ENCODE data around the gene RNF20.
"Not testable (repeated sequence)": the region's sequence is repeated elsewhere in the genome, so short reads cannot be mapped to it uniquely, and the experiment has no call there.

The RNF20 gene

DNA sequence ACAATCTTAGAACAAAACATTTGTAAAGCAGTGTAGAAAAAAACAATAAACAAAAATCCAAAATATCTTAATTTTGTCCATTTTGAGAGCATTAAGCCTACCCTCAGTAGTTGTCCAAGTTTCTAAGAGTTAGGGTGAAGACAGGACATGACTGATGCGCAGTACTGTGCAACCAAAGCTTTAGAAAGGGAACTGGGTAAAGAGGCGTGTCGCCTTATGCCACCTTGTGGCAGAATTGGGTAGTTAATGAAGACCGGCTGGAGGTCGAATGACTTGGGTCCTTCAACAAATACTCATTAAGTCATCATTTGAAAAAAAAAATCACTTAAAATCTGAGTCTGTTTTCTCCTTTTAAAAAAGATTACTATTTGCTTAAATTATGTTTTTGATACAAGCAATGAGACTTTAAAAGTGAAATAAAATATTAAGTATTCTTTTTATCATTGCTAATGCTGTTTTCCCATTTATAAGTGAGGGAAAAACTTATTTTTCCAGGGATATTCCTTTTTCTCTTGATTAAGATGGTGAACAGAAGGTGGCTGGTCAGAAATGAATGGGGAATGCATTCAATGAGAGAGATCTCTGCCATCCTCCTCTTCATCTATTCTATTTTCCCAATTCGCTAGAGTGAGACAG lies 3.5 kb upstream of the RNF20 start:
- Histone ChIP-seq H3K4me3 (ENCODE audit: low read length) (no peak overlapping the region), H3K27me3 (ENCODE audit: control insufficient read depth, insufficient read depth, low read length) (no peaks in the 10 kb centered on the region), H3K9me3 (ENCODE audit: control insufficient read depth, insufficient read depth, low read length) (no peaks in the 10 kb centered on the region), H3K36me3 (ENCODE audit: control insufficient read depth, insufficient read depth, low read length) (no peaks in the 10 kb centered on the region), H3K27ac (ENCODE audit: low read length) (no peak overlapping the region), H3K4me1 (ENCODE audit: control insufficient read depth, insufficient read depth, low read length) (no peaks in the 10 kb centered on the region)
- WGBS (ENCODE audit: insufficient coverage, insufficient read length), result no CpG with 5 or more reads among the region's 6 CpGs
- DNase-seq (ENCODE audit: low read depth, low spot score), result no peak

- no peak overlapping the region for H3K27ac ChIP-seq (ENCODE audit: low read length)
- no peaks in the 10 kb centered on the region; the same call in 1 of the 2 replicates for H3K36me3 ChIP-seq (ENCODE audit: control insufficient read depth, insufficient read depth, low read length)
- H3K9me3 ChIP-seq (ENCODE audit: control insufficient read depth, insufficient read depth, low read length), result no peaks in the 10 kb centered on the region
- no peak overlapping the region for H3K4me3 ChIP-seq (ENCODE audit: low read length)
- H3K27me3 ChIP-seq (ENCODE audit: control insufficient read depth, insufficient read depth, low read length), result no peaks in the 10 kb centered on the region
- H3K4me1 ChIP-seq (ENCODE audit: control insufficient read depth, insufficient read depth, low read length), result no peaks in the 10 kb centered on the region
- DNase-seq (ENCODE audit: low read depth, low spot score), result no peak
These were observed 2.7 kb downstream of the RNF20 start for GRCh38 chr9:101536351-101536750.

DNA sequence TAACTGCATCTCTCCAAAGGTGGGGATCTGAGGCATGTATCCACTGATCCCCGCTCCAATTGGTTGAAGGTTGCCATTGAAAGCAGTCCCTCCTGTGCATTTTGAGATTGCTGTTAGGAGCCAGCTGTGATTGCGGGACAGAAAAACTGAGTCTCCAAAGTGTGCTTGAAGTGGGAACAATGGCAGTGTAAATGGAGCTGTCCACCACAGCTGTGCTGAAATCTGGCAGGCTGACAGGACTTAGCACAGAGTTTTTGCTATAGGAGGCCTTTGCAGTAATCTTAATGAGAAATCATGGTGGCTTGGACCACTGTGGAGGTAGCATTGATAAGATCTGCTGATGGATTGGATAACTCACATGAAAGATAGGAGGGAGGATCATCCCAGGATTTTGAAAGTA lies 3.3 kb downstream of the RNF20 start:
- Histone ChIP-seq H3K27me3 (ENCODE audit: control insufficient read depth, insufficient read depth, low read length) (no peaks in the 10 kb centered on the region), H3K9me3 (ENCODE audit: control insufficient read depth, insufficient read depth, low read length) (no peaks in the 10 kb centered on the region), H3K27ac (ENCODE audit: low read length) (no peak overlapping the region), H3K4me3 (ENCODE audit: low read length) (no peak overlapping the region), H3K4me1 (ENCODE audit: control insufficient read depth, insufficient read depth, low read length) (no peaks in the 10 kb centered on the region), H3K36me3 (ENCODE audit: control insufficient read depth, insufficient read depth, low read length) (no peaks in the 10 kb centered on the region; the same call in 1 of the 2 replicates)
- no CpG with 5 or more reads among the region's 2 CpGs for WGBS (ENCODE audit: insufficient coverage, insufficient read length)
- DNase-seq (ENCODE audit: low read depth, low spot score), result no peak

DNA sequence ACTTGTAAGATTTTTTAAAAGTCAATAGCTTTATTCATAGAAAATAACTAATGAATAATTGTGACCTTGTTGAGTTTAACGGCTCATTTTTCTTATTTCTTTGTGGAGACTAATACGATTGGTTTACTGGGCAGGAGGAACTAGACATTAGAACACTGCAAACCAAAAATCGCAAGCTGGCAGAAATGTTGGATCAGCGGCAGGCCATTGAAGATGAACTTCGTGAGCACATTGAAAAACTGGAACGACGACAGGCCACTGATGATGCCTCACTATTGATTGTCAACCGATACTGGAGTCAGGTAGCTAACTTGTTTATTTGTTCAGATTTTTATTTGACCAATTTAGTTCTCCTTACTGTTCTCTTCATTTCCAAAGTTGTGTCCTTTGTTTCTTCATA lies 6.4 kb downstream of the RNF20 start:
- H3K9me3 ChIP-seq (ENCODE audit: control insufficient read depth, insufficient read depth, low read length), result no peaks in the 10 kb centered on the region
- peaks cover 4% of the 10 kb centered on the region; the same call in 1 of the 2 replicates for H3K36me3 ChIP-seq (ENCODE audit: control insufficient read depth, insufficient read depth, low read length)
- WGBS (ENCODE audit: insufficient coverage, insufficient read length), result no CpG with 5 or more reads among the region's 8 CpGs
- DNase-seq (ENCODE audit: low read depth, low spot score), result no peak
- H3K4me1 ChIP-seq (ENCODE audit: control insufficient read depth, insufficient read depth, low read length), result no peaks in the 10 kb centered on the region
- H3K27me3 ChIP-seq (ENCODE audit: control insufficient read depth, insufficient read depth, low read length), result no peaks in the 10 kb centered on the region
- no peak overlapping the region for H3K4me3 ChIP-seq (ENCODE audit: low read length)
- H3K27ac ChIP-seq (ENCODE audit: low read length), result no peak overlapping the region

GRCh38 chr9:101543098-101543735 lies 9.6 kb downstream of the RNF20 start:
- WGBS (ENCODE audit: insufficient coverage, insufficient read length), result no CpG with 5 or more reads among the region's 14 CpGs
- Histone ChIP-seq H3K27me3 (ENCODE audit: control insufficient read depth, insufficient read depth, low read length) (no peaks in the 10 kb centered on the region), H3K36me3 (ENCODE audit: control insufficient read depth, insufficient read depth, low read length) (peaks cover 10% of the 10 kb centered on the region; the same call in 1 of the 2 replicates), H3K4me1 (ENCODE audit: control insufficient read depth, insufficient read depth, low read length) (no peaks in the 10 kb centered on the region), H3K9me3 (ENCODE audit: control insufficient read depth, insufficient read depth, low read length) (no peaks in the 10 kb centered on the region), H3K4me3 (ENCODE audit: low read length) (no peak overlapping the region), H3K27ac (ENCODE audit: low read length) (no peak overlapping the region)
- no peak for DNase-seq (ENCODE audit: low read depth, low spot score)

DNA sequence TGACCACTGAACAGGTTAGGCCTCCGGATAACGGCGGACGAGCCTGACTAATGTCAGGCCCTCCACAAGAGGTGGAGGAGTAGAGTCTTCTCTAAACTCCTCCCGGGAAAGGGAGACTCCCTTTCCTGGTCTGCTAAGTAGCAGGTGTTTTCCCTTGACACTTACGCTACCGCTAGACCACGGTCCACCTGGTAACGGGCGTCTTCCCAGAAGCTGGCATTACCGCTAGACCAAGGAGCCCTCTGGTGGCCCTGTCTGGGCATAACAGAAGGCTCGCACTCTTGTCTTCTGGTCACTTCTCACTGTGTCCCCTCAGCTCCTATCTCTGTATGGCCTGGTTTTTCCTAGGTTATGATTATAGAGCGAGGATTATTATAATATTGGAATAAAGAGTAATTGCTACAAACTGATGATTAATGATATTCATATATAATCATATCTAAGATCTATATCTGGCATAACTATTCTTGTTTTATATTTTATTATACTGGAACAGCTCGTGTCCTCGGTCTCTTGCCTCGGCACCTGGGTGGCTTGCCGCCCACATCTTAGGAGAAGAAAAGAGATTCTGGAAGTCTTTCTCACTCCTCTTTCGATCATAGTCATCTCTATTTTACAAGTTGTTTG lies 15.9 kb downstream of the RNF20 start:
- H3K36me3 ChIP-seq (ENCODE audit: control insufficient read depth, insufficient read depth, low read length), result peaks cover 15% of the 10 kb centered on the region; the same call in 1 of the 2 replicates
- H3K27me3 ChIP-seq (ENCODE audit: control insufficient read depth, insufficient read depth, low read length); H3K9me3 ChIP-seq (ENCODE audit: control insufficient read depth, insufficient read depth, low read length); H3K27ac ChIP-seq (ENCODE audit: low read length); H3K4me1 ChIP-seq (ENCODE audit: control insufficient read depth, insufficient read depth, low read length); H3K4me3 ChIP-seq (ENCODE audit: low read length): not testable (repeated sequence)
- WGBS (ENCODE audit: insufficient coverage, insufficient read length), result no CpG with 5 or more reads among the region's 18 CpGs
- DNase-seq (ENCODE audit: low read depth, low spot score), result peak; percentile 18

- DNase-seq (ENCODE audit: low read depth, low spot score), result no peak
- no CpG with 5 or more reads among the region's 1 CpG for WGBS (ENCODE audit: insufficient coverage, insufficient read length)
- Histone ChIP-seq H3K36me3 (ENCODE audit: control insufficient read depth, insufficient read depth, low read length) (peaks cover 9% of the 10 kb centered on the region; the same call in 1 of the 2 replicates), H3K27me3 (ENCODE audit: control insufficient read depth, insufficient read depth, low read length) (no peaks in the 10 kb centered on the region), H3K9me3 (ENCODE audit: control insufficient read depth, insufficient read depth, low read length) (no peaks in the 10 kb centered on the region), H3K4me1 (ENCODE audit: control insufficient read depth, insufficient read depth, low read length) (no peaks in the 10 kb centered on the region), H3K27ac (ENCODE audit: low read length) (no peak overlapping the region), H3K4me3 (ENCODE audit: low read length) (no peak overlapping the region)
These were observed 28.1 kb downstream of the RNF20 start for GRCh38 chr9:101561740-101562139.

GRCh38 chr9:101562966-101563365 lies 29.3 kb downstream of the RNF20 start:
- Histone ChIP-seq H3K36me3 (ENCODE audit: control insufficient read depth, insufficient read depth, low read length) (peaks cover 5% of the 10 kb centered on the region; the same call in 1 of the 2 replicates), H3K27ac (ENCODE audit: low read length) (no peak overlapping the region), H3K9me3 (ENCODE audit: control insufficient read depth, insufficient read depth, low read length) (no peaks in the 10 kb centered on the region)

DNA sequence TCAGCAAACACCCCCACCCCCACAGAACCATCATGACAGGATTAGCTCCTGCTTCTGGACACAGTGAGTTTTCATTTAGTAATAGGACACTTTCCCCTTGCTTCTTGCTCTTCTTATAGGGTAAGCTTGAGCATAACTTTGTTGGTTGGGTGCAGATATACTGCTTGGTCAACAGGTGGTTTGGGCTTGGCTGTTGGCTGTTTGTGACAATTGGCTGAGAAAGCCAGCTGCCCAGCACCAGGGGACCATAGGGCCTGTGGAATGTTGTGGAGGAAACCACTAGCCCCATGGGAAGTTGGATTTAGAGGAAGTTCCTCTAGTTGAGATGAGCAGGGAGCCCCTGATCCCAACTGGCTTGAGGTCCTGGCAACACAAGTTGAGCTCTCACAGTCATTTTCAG lies 30.6 kb downstream of the RNF20 start:
- Histone ChIP-seq H3K36me3 (ENCODE audit: control insufficient read depth, insufficient read depth, low read length) (peaks cover 4% of the 10 kb centered on the region; the same call in 1 of the 2 replicates), H3K27me3 (ENCODE audit: control insufficient read depth, insufficient read depth, low read length) (no peaks in the 10 kb centered on the region), H3K4me3 (ENCODE audit: low read length) (no peak overlapping the region), H3K9me3 (ENCODE audit: control insufficient read depth, insufficient read depth, low read length) (no peaks in the 10 kb centered on the region), H3K27ac (ENCODE audit: low read length) (no peak overlapping the region), H3K4me1 (ENCODE audit: control insufficient read depth, insufficient read depth, low read length) (no peaks in the 10 kb centered on the region)
- no peak for DNase-seq (ENCODE audit: low read depth, low spot score)

More at GRCh38 chr9:101562966-101563365, 29.3 kb downstream of the RNF20 start:
- H3K27me3 ChIP-seq (ENCODE audit: control insufficient read depth, insufficient read depth, low read length), result no peaks in the 10 kb centered on the region
- no peak overlapping the region for H3K4me3 ChIP-seq (ENCODE audit: low read length)
- WGBS (ENCODE audit: insufficient coverage, insufficient read length), result no CpG with 5 or more reads among the region's 1 CpG
- no peak for DNase-seq (ENCODE audit: low read depth, low spot score)
- H3K4me1 ChIP-seq (ENCODE audit: control insufficient read depth, insufficient read depth, low read length), result no peaks in the 10 kb centered on the region

DNA sequence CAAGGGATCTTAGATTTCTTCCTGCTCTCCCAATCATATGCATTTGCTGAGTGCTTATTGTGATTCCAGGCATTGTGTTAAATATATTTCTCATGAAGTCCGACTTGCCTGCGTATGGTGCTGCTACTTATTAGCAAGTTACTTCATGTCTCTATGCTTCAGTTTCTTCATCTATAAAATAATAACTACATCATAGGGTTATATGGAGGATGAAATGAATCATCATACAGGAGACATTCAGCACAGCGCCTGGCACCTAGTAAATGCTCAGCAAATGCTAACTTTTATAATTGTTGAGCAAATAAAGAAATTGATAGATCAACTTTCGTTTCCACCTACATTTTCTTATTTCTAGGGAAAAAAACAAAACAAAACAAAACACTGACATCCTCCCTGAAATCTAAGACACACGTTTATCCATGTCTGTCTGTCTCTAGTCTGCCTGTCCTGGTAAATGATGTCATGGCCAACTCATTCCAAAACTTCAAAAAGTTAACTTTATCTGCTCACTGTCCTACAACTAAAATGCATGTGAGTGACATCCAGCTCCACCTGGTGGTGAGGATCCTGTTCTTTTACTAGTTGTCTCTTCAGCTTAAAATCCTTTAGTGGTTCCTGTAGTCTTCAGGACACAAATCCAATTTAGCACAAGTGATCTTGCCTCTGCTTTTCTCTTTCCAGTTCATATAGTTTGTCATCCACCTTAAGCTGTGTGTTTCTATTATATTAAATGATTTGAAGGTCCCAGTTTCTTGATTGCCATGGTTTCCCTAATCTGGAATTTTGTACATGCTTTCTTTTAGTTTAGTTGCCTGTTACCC lies 33.5 kb downstream of the RNF20 start:
- Histone ChIP-seq H3K27ac (ENCODE audit: low read length) (no peak overlapping the region), H3K36me3 (ENCODE audit: control insufficient read depth, insufficient read depth, low read length) (peaks cover 3% of the 10 kb centered on the region; the same call in 1 of the 2 replicates), H3K27me3 (ENCODE audit: control insufficient read depth, insufficient read depth, low read length) (no peaks in the 10 kb centered on the region), H3K9me3 (ENCODE audit: control insufficient read depth, insufficient read depth, low read length) (no peaks in the 10 kb centered on the region), H3K4me1 (ENCODE audit: control insufficient read depth, insufficient read depth, low read length) (peaks cover 1% of the 10 kb centered on the region), H3K4me3 (ENCODE audit: low read length) (no peak overlapping the region)
- peak; percentile 37 for DNase-seq (ENCODE audit: low read depth, low spot score)
- WGBS (ENCODE audit: insufficient coverage, insufficient read length), result no CpG with 5 or more reads among the region's 5 CpGs
